Measurements from ENCODE around the gene HAS3.
A peak's percentile ranks its signal among the peaks of the same experiment; 100 is the strongest.

HAS3 gene

DNA sequence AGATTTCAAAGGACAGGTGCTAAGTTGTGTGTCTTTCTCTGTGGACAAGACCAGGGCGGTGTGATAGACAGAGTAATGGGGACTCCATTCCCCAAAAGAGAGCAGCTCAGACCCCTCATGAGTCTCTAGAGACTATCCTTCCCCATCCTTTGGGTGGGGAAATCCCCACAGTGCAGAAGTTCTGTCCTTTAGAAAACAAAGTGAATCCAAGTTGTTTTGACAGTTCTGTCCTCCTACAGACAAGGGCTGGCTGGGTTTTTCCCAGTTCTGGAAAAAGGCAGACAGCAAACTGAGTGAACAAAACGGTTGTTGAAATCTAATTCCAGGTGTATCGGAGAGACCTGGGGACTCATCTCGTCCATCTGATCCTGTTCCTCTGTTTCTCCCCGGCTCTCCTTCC lies 11.0 kb upstream of the HAS3 start:
- DNase-seq = no peak

DNA sequence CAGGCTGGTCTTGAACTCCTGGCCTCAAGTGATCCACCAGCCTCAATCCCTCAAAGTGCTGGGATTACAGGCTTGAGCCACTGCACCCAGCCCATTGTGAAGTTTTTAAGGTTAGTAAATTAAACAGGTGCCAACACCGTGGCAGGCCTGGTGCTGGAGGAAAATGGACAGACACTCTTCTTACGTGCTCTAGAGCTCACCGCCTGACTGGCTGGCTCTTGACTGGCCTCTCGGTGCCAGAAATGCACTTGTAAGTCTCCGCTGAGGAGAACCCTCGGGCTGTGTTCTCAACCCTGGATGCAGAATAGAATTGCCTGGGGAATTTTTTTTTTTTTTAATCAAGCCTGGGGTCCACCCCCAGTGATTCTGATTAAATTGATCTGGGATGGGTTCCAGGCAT lies 10.3 kb upstream of the HAS3 start:
- DNase-seq = peak; percentile 57

DNA sequence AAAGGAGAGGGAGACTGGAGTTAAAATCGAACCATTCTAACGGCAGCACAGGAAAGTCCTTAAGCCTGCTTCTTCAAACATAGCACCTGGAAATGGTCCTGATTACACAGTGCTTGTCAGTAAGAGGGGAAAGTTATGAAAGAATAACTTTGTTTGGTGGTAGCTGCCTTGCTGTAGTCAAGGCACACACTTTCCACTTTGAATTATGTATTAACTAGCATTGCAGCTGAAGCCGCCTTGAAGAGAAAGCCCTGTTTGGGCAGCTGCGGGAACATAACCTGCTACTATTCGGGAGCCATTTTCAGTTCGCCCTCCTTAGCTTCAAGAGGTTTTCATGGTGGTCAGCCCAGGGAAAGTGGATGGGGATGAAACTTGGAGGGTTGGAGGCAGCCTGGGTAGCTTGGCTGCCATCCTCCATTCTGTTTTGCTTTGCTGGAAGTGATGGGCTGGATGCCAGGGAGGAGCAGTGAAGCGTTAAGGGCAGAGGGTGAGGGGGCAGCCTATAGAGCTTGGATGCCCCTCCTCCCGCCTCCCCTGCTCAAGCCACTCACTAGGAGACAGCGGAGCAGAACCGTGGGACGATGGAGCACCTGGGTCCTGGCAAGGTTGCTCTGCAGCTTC lies 5.3 kb upstream of the HAS3 start:
- peak; percentile 78 for DNase-seq

DNA sequence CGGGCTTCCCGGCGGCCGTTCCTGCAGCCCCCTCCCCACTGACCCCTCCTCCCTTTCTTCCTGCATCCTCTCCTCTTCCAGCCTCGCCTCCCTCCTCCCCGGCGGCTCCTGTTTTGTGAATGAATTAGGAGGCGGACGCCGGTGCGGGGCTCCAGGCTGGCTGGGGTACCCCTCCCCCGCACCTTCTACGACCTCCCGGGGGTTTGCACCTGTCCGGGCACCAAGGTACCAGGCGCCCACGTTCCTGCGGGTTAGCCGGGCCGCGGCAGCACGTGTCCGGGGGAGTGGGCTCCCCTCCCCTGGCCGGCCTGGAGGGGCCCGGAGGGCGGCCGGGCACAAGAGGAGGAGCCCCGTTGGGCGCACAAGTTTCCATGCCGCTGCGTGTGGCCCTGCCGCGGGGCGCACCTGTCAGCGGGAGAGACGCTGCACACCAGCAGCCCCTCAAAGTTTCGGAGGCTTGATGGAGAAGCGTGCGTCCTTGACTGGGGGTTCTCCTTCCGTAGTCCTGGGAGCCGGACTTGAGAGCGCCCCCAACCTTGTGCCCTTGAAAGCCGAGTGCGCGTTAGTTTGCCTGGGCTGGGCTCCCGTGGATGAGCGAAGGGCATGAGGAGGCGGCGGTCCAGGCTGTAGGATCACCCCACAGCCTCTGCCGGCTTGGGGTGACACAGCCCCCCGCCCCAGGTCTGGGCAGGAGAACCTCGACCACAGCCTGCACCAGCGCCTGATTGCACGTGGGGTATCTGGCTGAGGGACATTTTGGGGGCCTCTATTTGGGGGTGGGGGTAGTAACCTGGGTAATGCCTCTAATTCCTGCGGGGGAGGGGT lies 1.2 kb downstream of the HAS3 start:
- no peak for DNase-seq

DNA sequence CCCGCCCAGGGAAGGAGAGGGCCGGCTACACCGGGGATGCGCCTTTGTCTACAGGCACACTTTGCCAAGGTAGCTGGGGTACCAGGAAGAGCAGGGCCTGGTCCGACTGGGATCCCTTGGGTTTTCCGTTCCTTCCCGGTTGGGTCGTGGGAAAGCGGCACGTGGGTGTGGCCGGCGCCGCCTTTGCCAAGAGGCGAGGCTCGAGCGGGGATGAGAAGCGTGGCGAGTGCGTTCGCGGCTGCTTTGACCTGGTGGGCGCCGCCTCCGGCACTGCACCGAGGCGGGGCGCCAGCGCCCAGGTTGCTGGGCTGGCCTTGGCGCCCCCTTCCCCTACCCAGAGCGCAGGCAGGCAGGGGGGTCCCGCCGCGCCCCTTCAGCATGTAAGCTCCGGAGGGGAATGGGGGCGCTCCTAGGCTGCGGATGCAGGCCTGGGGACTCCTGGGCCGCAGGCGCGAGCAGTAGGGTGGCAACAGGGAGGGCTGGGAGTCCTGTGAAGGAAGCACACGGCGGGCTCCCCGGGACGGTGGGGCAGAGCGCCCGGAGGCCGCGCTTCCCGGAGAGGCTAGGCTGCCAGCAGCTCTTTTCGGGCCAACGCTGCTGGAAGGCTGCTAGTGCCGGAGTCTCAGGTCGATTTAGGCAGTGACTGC lies 2.0 kb downstream of the HAS3 start:
- DNase-seq = peak; percentile 19

DNA sequence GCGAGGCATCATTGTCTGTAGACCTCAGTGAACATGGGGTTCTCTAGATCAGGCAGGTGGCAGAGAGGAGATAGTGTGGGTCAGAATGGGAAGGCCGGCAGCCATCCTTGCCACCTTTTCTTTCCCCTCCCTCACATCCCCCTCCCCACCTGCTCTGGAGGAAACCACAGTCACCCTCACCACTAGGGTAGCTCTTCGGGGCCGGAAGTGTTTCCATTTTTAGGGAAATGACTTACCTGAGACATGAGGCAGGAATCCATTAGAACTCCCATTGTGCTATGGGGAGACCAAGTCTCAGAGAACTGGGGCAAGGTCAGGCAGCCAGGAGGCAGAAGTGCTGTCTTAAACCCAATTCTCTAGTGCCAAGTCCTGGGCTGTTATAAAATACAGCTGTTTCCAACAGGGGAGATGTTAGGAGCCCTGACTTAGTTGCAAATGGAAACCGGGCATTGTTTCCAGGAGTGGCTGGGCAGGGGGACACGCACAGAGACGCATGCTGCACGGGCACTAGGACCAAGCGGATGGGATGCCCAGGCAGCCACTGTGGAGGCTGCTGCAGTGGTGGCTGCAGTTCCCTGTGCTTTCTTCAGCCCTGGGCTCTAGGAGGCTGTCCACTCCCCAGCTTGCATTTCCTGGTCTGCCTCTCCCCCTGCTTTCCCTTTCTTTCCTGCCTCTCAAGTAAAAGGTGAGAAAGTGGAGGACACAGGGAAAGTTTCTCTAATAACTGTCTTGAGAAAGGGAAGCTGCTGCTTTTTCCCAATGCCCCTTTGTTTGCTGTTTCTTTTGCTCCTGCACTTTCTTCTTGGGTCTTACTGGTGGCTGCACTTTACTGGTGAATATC lies 2.8 kb downstream of the HAS3 start:
- DNase-seq = peak; percentile 19

DNA sequence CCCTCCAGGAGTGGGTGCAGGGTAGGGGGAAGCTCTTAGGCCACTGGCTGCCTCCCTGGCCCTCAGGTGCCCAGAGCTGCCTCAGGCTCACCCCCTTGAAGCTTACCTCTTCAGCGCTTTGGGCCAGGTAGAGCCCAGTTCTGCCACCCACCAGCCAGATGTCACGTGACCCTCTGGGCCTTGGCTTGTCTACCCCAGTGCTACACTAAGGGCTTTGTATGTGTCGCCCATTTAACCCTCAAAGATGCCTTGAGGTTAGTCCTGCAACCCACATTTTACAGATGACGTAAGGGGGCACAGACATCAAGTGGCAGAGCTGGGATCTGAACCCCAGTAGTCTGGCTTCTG lies 3.4 kb downstream of the HAS3 start:
- no peak for DNase-seq

DNA sequence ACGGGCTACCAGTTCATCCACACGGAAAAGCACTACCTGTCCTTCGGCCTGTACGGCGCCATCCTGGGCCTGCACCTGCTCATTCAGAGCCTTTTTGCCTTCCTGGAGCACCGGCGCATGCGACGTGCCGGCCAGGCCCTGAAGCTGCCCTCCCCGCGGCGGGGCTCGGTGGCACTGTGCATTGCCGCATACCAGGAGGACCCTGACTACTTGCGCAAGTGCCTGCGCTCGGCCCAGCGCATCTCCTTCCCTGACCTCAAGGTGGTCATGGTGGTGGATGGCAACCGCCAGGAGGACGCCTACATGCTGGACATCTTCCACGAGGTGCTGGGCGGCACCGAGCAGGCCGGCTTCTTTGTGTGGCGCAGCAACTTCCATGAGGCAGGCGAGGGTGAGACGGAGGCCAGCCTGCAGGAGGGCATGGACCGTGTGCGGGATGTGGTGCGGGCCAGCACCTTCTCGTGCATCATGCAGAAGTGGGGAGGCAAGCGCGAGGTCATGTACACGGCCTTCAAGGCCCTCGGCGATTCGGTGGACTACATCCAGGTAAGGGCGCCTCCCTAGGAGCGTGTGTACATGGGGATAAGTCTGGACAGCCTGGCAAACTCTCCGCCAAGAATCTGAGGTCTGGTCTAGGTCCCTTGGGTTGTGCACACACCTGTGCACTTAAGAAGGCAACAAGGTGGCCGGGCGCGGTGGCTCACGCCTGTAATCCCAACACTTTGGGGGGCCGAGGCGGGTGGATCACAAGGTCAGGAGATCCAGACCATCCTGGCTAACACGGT lies 4.2 kb downstream of the HAS3 start:
- no peak for DNase-seq

DNA sequence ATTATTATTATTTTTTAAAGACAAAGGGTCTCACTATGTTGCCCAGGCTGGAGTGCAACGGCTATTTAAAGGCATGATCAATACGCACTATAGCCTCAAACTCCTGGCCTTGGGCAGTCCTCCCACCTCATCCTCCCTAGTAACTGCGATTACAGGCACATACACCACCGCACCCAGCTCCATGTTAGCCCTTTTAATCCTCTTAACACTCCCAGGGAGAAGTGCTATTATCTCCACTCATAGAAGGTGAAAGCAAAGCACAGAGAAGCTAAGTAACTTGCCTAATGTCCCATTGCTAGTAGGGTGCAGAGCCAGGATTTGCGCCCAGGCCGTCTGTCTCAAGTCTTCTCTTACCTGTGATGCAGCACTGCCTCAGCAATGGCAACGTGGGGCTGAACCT lies 5.0 kb downstream of the HAS3 start:
- DNase-seq = no peak

DNA sequence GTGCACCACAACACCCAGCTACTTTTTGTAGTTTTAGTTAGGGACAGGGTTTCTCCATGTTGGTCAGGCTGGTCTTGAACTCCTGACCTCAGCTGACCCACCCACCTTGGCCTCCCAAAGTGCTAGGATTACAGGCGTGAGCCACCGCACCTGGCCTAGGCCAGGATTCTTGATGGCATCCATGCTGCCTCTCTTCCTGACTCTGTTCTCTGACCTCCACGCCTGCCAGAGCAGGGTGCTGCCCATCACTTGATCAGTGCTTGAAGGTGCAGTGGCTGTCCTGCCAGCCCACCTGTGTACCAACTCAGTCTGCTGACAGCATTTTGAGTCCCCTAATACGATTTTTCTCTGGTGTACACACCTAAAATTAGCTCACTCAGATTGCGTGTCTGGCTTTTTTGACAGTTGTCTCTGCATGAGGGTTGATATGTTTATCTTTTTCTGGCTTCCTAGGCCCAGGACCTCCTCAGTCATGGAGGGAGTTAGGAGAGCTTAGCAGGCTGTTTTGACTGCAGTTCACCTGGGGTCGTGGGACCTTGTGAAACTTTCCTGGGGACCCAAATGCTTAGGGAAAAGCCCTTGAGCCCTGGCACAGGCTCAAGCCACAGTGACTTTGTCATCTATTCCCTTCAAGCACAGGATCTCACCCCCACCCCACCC lies 5.9 kb downstream of the HAS3 start:
- DNase-seq = no peak

DNA sequence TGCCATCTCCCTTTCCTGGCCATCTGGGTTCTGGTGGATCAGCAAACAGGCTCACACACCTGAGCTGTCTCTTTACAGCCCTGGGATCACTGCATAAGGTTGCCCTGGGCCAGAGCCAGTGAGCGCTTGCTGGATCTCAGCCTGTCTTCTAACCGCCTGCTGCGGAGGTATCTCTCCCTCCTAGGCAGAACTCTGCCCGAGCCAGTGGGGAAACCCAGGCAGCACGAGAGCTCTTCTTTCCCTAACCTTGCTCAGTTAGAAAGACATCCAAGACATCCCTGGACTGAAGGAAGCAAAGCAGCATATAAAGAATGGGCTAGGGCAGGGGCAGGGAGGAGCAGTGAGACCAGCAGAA lies 6.4 kb downstream of the HAS3 start:
- DNase-seq = no peak

DNA sequence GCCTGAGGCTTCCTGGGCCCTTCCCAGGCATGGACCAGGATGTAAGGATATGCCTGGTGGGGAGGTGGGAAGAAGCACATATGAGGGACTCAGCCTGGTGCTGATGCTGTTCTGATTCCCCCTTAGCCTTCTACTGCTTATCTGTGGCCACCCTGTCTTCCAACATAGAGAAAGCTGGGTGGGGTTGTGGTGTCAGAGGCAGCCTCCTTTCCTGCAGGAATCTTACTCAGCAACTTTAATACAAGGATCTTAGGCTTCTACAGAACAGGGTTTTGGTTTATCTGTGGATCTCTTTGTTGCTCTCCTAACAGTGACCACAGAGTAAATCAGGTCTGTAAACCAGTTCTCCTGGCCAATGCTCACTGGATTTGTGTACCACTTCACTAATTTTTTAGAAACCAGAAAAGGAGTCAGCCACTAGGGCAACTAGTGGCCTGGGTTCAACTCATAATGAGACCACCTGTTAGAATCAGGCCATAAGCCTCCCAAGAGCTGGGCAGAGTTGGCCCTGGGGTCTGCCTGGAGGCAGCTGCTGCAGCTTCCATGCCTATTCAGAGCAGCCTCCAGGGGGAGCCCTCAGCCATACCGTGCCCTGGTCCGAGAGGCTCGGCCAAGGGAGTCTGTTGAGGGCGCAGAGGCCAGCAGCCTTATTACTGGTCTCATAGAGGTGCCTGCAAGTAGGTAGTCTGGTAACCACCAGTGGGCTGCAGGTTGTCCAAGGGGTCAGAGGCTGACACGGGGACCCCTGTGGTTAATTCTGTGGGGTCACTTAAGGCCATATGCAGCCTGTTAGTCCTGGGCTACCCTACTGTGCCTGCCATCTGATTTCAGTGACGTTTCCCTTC lies 7.1 kb downstream of the HAS3 start:
- no peak for DNase-seq

DNA sequence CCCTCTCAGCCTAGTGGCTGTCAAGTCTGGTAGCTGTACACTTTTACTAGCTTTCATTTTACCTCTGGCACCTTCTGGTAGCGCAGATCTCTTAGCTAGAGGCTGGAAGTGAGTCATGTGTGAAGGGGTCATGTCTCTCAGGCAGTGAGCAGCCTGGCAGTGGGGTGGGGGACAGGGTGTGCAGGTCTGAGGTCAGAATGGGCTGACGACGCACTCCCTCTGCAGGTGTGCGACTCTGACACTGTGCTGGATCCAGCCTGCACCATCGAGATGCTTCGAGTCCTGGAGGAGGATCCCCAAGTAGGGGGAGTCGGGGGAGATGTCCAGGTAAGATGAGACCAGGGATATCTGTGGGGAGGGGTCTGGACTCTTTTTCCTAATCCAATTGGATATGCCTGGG lies 7.8 kb downstream of the HAS3 start:
- no peak for DNase-seq

DNA sequence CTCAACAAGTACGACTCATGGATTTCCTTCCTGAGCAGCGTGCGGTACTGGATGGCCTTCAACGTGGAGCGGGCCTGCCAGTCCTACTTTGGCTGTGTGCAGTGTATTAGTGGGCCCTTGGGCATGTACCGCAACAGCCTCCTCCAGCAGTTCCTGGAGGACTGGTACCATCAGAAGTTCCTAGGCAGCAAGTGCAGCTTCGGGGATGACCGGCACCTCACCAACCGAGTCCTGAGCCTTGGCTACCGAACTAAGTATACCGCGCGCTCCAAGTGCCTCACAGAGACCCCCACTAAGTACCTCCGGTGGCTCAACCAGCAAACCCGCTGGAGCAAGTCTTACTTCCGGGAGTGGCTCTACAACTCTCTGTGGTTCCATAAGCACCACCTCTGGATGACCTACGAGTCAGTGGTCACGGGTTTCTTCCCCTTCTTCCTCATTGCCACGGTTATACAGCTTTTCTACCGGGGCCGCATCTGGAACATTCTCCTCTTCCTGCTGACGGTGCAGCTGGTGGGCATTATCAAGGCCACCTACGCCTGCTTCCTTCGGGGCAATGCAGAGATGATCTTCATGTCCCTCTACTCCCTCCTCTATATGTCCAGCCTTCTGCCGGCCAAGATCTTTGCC lies 9.0 kb downstream of the HAS3 start:
- DNase-seq = no peak

DNA sequence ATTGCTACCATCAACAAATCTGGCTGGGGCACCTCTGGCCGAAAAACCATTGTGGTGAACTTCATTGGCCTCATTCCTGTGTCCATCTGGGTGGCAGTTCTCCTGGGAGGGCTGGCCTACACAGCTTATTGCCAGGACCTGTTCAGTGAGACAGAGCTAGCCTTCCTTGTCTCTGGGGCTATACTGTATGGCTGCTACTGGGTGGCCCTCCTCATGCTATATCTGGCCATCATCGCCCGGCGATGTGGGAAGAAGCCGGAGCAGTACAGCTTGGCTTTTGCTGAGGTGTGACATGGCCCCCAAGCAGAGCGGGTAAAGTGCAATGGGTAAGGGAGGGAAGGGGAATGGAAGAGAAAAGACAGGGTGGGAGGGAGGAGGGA lies 9.5 kb downstream of the HAS3 start:
- no peak for DNase-seq

DNA sequence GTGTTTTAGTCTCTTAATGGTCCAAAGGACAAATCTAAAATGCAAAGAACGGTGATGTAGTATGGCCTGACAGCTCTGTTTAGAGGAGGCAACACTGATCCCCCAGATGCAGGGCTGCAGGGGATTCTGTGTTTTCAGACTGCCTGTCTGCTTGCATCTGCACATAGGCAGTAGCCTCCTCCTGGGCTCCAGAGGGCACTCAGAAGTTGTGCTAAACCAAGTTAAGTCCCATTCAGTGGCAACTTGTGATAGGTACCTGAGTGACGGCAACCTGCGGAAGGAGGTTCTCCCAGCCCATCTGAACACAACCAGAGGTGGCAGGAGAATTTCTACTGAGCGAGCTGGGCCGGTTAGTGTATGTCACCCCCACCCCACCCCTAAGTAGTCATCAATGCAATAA lies 9.9 kb downstream of the HAS3 start:
- DNase-seq = no peak

DNA sequence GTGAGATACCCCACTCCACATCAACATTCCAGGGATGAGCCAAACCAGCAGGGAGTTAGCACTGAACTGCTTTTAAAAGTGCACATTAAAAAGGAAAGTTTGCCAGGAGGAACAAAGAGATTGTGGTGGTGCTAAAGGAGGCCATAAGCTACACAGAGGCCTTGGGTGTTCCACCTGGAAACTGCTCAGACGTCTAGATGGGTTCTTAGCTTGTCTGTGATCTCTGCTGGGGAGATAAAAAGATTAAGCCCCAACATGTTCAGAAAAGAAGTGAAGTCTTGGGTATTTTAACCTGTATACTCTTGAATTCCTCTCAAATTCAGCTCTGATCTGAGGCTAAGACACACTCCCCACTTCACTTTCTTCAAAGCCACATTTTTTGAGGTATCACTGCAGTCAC lies 10.4 kb downstream of the HAS3 start:
- no peak for DNase-seq

DNA sequence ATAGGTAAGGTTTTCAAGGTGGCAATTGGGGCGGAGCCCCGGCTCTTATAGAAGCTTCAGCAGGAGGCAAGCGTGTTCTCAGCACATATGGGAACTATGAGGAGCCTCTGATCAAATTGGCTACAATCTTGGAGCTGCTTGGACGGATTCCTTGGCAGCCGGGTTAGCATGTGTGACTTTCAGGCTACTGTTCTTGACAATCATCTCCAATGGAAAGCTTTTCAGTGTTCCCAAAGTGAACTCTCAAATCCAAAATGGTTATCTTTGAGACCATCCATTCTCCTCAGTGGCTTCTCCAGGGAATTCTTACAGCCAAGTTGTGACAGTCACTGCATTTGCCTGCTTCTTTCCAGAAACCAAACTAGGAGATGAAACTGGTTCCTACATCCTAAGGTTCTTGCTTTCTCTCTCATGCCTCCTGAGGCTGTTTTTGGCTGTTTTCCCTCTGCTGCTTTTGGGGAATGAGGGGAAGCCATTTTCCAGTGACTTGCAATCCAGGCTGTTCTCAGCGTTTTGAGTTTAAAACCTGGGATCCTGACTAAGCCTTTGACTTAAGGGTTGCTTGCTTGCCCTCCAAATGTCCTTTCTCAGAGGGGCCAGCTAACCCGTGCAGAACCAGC lies 10.9 kb downstream of the HAS3 start:
- DNase-seq = no peak

DNA sequence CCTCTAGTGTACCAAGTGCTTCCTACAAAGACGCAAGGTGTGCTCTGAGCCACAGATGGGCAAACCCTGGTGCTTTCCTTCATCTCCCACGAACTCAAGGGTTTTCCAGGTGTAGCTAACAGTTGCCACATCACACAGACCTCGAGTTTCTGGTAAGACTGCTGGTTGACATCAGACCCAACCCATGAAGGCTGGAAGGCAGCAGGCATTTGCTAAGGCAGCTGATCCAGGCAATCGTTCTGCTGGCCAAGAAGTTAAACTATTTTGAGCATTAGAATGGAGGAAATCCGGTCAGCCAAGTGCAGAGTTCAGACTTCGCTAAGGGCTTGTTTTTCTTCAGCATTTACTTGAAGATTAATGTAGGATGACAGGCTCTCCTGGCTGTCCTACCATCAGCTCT lies 11.5 kb downstream of the HAS3 start:
- no peak for DNase-seq

DNA sequence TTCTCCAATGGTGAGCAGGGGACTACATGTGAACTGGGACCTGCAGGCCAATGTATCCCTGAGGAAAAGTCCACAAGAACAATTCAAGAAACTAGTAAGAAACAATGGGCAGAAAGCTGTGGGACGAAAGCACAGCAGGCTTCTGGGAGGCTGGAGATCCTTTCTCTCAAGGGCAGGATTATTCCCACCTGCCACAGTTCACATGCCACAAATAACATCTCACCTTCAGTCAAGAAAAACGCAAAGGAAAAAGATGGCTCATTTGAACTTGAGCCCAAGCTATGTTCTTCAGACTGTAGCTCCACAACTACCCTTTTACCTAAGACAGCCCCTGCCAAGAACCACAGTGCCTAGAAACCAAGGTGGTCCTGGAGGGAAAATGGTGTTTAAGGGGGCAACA lies 13.0 kb downstream of the HAS3 start:
- no peak for DNase-seq
